PFSK-1 (cell line): ENCODE data around the gene AOPEP.

Experiments
- FOXP2 ChIP-seq: optimal IDR thresholded peaks from 2 replicates; pipeline ENCODE3; 2011; ENCODE audit warnings: borderline replicate concordance, control low read depth, inconsistent platforms; ENCODE audit not compliant: insufficient read depth; ENCODE audit errors: extremely low read length, extremely low read depth
- POLR2AphosphoS5 ChIP-seq: IDR thresholded peaks from 2 replicates; pipeline ENCODE4 v1.6.1; 2012; ENCODE audit warnings: low read depth, mild to moderate bottlenecking, control low read depth, low read length, moderate library complexity
- REST ChIP-seq, 2 experiments: IDR thresholded peaks; 2 replicates each; pipeline versions ENCODE4 v1.6.1 to v1.8.0; 2011 to 2012; ENCODE audit warnings: low read depth in 2 of 2, low read length in 2 of 2, control low read depth in 1 of 2, inconsistent platforms in 1 of 2, mild to moderate bottlenecking in 1 of 2, moderate library complexity in 1 of 2; ENCODE audit not compliant: insufficient read depth in 1 of 2
- TAF1 ChIP-seq: IDR thresholded peaks from 2 replicates; pipeline ENCODE4 v1.6.1; 2012; ENCODE audit warnings: low read length, control low read depth, borderline replicate concordance; ENCODE audit not compliant: insufficient read depth

- TF ChIP-seq FOXP2, result no peak
- no peak for TF ChIP-seq REST (IDR thresholded peaks at IDR 0.05; ENCODE audit: insufficient read depth in 1 of 2, low read depth in 2 of 2, low read length in 2 of 2)
- TF ChIP-seq TAF1, result no peak
- TF ChIP-seq POLR2AphosphoS5, result no peak
These were observed 163.1 kb downstream of the AOPEP start for GRCh38 chr9:94889628-94890027.
